ENCODE results near the gene COQ7.

DNA sequence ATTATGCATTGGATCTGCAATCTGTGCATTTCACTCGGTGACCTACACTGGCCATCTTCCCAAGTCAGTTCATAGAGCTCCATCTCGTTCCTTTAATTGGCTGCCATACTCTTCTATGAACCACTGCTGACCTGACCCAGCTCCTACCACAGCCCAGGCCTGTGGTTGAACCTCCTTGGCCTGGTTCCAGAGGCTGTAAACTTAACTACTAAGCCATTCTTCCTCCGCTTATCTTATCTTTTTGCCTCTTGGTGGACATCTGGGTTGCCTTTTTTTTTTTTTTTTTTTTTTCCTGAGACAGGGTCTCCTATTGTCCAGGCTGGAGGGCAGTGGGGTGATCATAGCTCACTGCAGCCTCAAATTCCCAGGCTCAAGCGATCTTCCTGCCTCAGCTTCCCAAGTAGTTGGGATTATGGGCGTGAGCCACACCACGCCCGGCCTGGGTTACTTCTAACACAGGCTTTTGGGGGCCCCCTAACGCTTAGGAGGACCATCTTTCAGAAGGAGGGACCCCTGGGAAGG lies 18.3 kb downstream of the COQ7 start:
- TF ChIP-seq, protein P1, sequence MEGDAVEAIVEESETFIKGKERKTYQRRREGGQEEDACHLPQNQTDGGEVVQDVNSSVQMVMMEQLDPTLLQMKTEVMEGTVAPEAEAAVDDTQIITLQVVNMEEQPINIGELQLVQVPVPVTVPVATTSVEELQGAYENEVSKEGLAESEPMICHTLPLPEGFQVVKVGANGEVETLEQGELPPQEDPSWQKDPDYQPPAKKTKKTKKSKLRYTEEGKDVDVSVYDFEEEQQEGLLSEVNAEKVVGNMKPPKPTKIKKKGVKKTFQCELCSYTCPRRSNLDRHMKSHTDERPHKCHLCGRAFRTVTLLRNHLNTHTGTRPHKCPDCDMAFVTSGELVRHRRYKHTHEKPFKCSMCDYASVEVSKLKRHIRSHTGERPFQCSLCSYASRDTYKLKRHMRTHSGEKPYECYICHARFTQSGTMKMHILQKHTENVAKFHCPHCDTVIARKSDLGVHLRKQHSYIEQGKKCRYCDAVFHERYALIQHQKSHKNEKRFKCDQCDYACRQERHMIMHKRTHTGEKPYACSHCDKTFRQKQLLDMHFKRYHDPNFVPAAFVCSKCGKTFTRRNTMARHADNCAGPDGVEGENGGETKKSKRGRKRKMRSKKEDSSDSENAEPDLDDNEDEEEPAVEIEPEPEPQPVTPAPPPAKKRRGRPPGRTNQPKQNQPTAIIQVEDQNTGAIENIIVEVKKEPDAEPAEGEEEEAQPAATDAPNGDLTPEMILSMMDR (conservative IDR thresholded peaks at IDR 0.05; ENCODE audit: low read depth, low read length) = no peak
- TF ChIP-seq CEBPB (IDR thresholded peaks at IDR 0.05; ENCODE audit: low read depth, low read length) (no peak), POLR2A (IDR thresholded peaks at IDR 0.05; ENCODE audit: low read depth, low read length) (no peak), USF2 (IDR thresholded peaks at IDR 0.05; ENCODE audit: low read depth, low read length) (no peak), MXI1 (IDR thresholded peaks at IDR 0.05; ENCODE audit: borderline replicate concordance, low read depth, low read length) (no peak), NFE2L2 (IDR thresholded peaks at IDR 0.05; ENCODE audit: low read depth, low read length) (no peak), FOS (IDR thresholded peaks at IDR 0.05; ENCODE audit: low read depth, low read length) (no peak), SMC3 (IDR thresholded peaks at IDR 0.05; ENCODE audit: low read depth, low read length) (no peak), BHLHE40 (IDR thresholded peaks at IDR 0.05; ENCODE audit: low read depth, low read length) (no peak), RAD21 (IDR thresholded peaks at IDR 0.05; ENCODE audit: low read length) (no peak)
- TF ChIP-seq, protein P2, sequence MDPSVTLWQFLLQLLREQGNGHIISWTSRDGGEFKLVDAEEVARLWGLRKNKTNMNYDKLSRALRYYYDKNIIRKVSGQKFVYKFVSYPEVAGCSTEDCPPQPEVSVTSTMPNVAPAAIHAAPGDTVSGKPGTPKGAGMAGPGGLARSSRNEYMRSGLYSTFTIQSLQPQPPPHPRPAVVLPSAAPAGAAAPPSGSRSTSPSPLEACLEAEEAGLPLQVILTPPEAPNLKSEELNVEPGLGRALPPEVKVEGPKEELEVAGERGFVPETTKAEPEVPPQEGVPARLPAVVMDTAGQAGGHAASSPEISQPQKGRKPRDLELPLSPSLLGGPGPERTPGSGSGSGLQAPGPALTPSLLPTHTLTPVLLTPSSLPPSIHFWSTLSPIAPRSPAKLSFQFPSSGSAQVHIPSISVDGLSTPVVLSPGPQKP (IDR thresholded peaks at IDR 0.05; ENCODE audit: borderline replicate concordance, low read depth, low read length) = no peak
